AG04449 (cell line): ENCODE data around the gene STX3.
"Not testable (repeated sequence)": the region's sequence is repeated elsewhere in the genome, so short reads cannot be mapped to it uniquely, and the experiment has no call there.

Experiments
- CTCF ChIA-PET: fragments of 350-600 bp; formaldehyde crosslinking; extraction: SDS; loops from one replicate; lab custom pipeline; 2021; ENCODE audit warnings: antibody characterized with exemption; lab: Yijun Ruan, JAX
- POLR2A ChIA-PET: fragments of 400-600, 350-600 bp; formaldehyde crosslinking; extraction: SDS; loops from one replicate; lab custom pipeline; 2020; ENCODE audit warnings: antibody characterized with exemption, inconsistent platforms; lab: Yijun Ruan, JAX
- DNase-seq: peaks from one replicate; pipeline ENCODE4 v3.0.0-alpha.2; 2010; ENCODE audit warnings: low read depth, low spot score
- H3K4me3 ChIP-seq: 2 replicates; pipeline ENCODE4 v1.5.1; 2011; ENCODE audit warnings: low read depth, mild to moderate bottlenecking, control low read depth, low read length
- TF ChIP-seq, protein P1 (sequence below): IDR thresholded peaks from one replicate; pipeline ENCODE4 v1.5.1; 2011; ENCODE audit warnings: mild to moderate bottlenecking, moderate library complexity, low read length, control low read depth, inconsistent platforms; ENCODE audit not compliant: insufficient read depth; ENCODE audit errors: missing control alignments

The STX3 gene

DNA sequence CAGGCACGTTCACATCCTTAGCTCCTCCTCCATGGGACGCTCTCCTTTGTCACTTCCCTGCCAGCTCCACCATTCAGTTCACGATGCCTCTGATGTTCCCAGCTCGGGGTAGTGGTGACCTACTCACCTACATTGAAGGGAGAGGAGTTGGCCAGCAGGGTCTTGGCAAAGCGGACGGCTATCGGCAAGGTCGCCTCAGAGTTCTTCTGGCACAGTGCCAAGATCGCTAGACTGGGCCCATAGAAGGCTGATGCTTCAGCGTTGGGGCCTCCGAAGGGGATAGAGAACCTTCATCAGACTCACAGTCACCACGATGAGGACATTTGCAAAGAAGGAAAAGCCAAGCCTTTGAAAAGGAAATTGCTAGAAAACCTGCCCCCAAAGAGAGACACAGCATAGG lies 87.1 kb downstream of the STX3 start:
- ChIA-PET POLR2A (no interaction called here), CTCF (interaction anchor here (1.3 kb wide), 1 partner anchor 305 kb away, joined by 3 read pairs; no protein-coding TSS in a partner anchor)
- H3K4me3 ChIP-seq = no peak overlapping the region
- DNase-seq = no peak
- TF ChIP-seq, protein P1, sequence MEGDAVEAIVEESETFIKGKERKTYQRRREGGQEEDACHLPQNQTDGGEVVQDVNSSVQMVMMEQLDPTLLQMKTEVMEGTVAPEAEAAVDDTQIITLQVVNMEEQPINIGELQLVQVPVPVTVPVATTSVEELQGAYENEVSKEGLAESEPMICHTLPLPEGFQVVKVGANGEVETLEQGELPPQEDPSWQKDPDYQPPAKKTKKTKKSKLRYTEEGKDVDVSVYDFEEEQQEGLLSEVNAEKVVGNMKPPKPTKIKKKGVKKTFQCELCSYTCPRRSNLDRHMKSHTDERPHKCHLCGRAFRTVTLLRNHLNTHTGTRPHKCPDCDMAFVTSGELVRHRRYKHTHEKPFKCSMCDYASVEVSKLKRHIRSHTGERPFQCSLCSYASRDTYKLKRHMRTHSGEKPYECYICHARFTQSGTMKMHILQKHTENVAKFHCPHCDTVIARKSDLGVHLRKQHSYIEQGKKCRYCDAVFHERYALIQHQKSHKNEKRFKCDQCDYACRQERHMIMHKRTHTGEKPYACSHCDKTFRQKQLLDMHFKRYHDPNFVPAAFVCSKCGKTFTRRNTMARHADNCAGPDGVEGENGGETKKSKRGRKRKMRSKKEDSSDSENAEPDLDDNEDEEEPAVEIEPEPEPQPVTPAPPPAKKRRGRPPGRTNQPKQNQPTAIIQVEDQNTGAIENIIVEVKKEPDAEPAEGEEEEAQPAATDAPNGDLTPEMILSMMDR = no peak

DNA sequence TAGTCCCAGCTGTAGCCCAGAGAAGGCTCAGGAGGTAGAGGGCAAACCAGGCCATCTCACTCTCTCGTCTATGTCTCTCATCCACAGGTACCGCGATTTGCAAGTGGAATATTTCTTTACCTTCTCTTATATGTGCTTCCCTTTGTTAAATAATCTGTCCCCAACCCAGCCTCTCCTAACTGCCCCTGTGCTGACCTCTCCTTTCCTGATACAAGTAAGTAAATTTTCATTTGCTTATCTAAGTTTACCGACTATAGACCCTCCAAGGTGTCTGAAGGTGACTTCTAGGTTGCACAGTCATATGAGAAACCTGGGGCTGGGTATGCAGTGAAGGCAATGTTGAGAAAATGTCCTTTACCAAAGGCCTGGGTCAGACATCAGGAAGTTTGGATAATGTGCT lies 90.2 kb downstream of the STX3 start, which contains the start of gene CBLIF:
Gene CBLIF, minus strand, starts transcription at position 101 of the 400 bp plus-strand sequence. Its CDS starts 46 bp downstream, at position 55.
- DNase-seq = no peak
- TF ChIP-seq, protein P1 = no peak
- POLR2A ChIA-PET = no interaction called here
- CTCF ChIA-PET = no interaction called here
- H3K4me3 ChIP-seq = no peak within 1 kb of the TSS

DNA sequence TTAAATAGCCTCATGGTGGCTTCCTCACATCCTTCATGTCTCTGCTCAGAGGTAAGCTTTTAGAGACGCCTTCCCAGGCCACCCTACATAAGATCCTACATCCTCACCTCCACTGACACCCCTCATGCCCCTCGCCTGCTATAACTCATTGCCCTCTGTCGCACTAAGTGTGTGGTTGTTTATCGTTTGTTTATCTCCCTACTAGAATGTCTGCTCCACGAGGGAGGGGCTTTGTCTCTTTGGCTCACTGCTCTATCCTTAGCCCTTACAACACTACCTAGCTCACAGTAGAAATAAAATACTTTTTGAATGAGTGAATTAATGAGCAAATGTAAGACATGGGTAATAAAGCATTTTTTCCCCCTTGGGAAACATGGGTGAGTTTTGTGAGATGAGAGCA lies 91.4 kb downstream of the STX3 start:
- ChIA-PET CTCF (no interaction called here), POLR2A (no interaction called here)
- TF ChIP-seq, protein P1 = no peak

DNA sequence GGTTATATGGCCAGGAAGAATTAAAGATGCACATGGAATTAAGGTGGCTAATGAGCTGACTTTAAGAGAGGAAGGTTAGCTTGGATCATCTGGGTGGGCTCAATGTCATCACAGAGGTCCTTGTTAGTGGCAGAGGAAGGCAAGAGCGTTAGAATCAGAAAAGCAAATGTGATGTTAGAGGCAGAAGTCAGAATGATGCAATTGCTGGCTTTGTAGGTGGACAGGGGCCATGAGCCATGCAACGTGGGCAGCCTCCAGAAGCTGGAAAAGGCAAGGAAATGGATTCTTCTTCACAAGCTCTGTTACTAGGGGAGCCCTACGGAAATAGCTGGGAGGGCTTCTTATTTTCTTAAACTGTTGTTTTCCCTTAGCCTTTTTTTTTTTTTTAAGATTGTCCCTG lies 92.5 kb downstream of the STX3 start:
- no peak overlapping the region for H3K4me3 ChIP-seq
- ChIA-PET POLR2A (no interaction called here), CTCF (no interaction called here)
- TF ChIP-seq, protein P1 = no peak
- no peak for DNase-seq

More for the DNA sequence above, 91.4 kb downstream of the STX3 start:
- no peak for DNase-seq
- no peak overlapping the region for H3K4me3 ChIP-seq

DNA sequence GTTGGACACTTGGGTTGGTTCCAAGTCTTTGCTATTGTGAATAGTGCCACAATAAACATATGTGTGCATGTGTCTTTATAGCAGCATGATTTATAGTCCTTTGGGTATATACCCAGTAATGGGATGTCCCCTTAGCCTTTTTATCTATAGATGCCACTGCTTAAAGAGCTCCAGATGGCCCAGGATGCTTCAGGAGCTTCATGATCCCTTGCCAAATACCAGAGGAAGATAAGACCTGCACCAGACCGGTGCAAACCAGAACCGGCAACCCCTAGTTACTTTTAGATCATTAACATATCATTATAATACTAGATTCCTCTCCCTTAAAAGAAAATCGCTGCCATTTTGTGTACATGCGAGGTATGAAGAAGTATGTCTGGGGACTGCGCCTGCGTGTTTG lies 93.3 kb downstream of the STX3 start:
- POLR2A ChIA-PET = not testable (repeated sequence)

DNA sequence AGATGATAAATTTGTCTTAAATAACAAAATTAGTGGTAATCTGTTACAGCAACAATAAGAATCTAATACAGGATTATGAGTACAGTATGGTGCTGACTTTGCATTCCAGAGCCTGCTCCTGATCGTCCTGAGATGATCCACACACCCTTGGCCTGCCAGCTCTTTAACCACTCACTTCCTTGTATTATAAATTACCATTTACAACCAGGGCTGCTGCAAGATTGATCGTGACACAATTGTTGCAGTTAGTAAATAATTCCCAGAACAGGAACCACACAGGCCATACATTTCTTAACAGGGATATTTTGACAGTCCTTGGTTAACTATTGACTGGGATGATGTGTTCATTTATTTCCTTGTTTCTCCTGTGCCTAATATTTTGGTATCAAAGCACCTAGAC lies 94.0 kb downstream of the STX3 start:
- TF ChIP-seq, protein P1 = no peak
- CTCF ChIA-PET = no interaction called here
- POLR2A ChIA-PET = no interaction called here
- no peak overlapping the region for H3K4me3 ChIP-seq
- no peak for DNase-seq

More for the DNA sequence above, 93.3 kb downstream of the STX3 start:
- H3K4me3 ChIP-seq, CTCF ChIA-PET, DNase-seq: not testable (repeated sequence)

DNA sequence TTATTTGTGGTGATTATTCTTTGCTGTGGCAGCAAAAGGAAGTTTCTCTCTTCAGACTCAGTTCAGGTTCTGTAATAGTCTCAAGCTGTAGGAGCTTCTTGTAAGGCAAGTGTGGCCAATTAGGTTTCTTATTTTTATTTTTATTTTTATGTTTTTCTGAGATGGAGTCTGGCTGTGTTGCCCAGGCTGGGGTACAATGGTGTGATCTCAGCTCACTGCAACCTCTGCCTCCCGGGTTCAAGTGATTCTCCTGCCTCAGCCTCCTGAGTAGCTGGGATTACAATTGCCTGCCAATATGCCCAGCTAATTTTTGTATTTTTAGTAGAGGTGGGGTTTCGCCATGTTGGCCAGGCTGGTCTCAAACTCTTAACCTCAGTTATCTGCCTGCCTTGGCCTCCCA lies 94.4 kb downstream of the STX3 start:
- POLR2A ChIA-PET, CTCF ChIA-PET, DNase-seq: not testable (repeated sequence)

DNA sequence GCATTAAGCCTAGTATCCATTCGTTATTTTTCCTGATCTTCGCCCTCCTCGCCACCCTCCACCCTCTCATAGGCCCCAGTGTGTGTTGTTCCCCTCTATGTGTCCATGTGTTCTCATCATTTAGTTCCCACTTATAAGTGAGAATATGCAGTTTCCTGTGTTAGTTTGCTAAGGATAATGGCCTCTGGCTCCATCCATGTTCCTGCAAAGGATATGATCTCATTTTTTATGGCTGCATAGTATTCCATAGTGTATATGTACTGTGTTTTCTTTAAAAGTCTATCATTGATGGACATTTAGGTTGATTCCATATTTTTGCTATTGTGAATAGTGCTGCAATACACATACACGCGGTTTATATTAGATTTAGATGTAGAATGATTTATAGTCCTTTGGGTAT lies 96.2 kb downstream of the STX3 start:
- DNase-seq, H3K4me3 ChIP-seq, CTCF ChIA-PET, POLR2A ChIA-PET: not testable (repeated sequence)

More for the DNA sequence above, 94.4 kb downstream of the STX3 start:
- not testable (repeated sequence) for H3K4me3 ChIP-seq
